Measurements from ENCODE around the gene SF3A2.

The SF3A2 gene

DNA sequence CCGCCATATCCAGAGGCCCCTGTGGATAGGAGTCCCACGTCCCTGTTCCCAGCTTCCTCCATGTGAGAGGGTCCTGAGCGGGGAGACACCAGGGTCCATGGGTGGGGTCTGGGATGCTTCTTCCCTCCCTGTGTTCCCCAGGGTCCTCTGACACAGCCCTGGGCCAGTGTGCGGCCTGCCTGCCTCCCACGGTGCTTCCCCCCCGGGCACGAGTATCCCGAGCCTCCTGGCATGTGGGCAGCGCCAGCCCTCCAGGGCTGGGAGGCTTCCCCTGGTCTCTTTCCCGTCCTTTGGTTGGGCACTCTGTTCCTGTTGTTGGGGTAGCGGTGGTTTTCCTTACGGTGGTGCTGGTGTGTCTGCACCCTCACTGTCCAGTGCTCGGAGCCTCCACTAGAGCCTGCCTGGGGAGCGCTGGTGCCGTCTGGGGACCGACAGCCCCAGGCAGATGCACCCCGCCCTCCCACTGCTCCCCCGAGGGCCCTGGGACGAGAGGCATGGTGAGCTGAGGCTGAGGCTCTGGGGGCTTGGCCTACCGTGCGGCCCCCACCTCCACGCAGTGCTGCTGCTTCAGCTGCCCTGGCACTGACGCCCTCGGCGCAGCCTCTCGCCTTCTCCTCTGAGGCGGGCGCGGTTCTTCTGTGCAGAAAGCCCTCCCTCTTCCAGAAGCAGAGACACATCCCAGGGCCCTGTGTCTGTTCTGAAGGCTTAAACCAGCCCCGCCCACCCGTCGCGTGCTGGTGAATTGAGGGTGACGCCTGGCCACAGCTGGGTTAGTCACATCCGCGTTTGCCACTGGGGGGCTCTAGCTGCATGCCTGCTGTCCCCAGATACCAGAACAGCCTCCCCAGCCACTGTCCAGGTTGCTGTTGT lies 28.4 kb upstream of the SF3A2 start:
- peak; percentile 76 for DNase-seq

DNA sequence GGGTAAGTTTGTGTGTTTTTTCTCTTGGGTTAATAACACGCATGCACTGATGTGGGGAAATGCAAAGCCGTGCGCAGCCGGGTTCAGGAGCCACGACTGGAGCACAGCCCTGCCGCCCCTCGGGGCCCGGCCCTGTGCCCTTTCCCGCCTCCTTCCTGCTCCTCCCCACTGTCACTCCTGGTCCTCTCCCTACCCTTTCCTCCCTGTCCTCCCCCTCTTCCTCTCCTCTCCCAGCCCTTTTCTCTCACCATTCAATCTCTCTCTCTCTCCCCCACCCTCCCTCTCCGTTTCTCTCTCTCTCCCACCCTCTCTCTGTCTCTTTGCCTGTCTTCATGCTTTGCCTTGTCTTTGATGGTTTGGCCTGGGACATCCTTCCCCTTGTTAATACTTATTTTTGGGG lies 27.6 kb upstream of the SF3A2 start:
- DNase-seq = no peak

DNA sequence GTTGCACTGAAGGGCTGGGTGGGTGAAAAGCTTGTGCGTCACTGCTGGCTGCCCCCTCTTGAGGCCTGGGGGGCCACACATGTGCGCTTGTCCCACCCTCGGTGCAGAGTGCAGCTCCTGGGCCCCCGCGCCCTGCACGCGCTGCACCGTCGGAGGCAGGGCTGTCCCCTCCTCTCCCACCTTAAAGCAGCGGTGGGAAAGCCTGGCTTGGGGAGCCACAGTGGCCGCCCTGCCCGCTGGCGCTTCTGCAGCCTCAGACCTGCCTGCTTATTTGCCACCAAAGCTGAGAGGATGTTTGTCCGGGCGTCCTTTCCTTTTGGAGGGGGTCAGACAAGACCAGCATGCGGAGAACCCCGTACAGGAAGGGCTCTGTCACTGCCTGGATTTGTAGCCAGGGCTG lies 27.2 kb upstream of the SF3A2 start:
- no peak for DNase-seq

DNA sequence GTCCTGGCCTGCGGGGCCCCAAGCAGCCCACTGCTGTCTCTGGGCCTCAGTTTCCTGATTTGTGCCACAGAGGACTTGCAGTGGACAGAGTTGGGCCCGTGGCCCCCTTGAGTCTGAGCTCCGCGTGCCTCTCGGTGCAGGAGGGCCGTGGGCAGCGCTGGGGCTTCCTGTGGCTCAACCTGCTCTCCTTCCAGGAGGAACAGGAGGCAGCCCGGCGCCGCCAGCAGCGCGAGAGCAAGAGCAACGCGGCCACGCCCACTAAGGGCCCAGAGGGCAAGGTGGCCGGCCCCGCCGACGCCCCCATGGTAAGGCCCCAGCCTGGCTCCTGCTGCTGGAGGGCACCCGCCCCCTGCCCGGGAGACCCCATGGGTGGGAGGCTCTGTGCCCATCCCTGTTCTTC lies 26.4 kb upstream of the SF3A2 start:
- no peak for DNase-seq

DNA sequence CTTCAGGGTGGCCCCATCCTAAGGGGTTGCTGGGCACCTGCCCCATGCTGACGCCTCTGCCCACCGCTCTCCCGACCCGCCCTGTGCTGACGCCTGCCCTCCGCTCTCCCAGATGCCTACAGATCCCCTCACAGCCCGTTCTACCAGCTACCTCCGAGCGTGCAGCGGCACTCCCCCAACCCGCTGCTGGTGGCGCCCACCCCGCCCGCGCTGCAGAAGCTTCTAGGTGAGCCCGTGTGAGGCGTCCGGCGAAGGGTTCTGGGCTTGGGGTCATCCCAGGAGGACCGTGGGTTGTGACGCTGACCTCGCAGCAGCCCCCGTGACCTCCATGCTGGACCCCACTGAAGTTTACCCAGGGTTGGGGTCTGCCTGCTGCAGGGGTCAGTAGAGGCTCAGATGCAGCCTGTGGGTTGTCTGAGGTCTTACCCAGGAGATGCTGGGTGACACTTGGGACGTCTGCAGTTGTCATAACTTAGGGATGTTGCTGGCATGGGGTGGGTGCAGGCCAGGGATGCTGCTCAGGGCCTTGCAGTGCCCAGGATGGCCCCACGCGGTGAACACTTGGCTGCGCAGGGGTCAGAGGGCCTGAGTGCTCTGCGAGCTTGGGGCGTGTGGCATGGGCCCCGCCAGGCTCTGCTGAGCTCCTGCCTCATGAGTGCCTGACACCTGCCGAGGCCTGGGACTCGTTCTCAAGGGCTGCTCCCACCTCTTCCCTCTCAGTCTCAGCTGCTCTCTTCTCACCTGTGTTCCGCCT lies 25.5 kb upstream of the SF3A2 start:
- DNase-seq = no peak

DNA sequence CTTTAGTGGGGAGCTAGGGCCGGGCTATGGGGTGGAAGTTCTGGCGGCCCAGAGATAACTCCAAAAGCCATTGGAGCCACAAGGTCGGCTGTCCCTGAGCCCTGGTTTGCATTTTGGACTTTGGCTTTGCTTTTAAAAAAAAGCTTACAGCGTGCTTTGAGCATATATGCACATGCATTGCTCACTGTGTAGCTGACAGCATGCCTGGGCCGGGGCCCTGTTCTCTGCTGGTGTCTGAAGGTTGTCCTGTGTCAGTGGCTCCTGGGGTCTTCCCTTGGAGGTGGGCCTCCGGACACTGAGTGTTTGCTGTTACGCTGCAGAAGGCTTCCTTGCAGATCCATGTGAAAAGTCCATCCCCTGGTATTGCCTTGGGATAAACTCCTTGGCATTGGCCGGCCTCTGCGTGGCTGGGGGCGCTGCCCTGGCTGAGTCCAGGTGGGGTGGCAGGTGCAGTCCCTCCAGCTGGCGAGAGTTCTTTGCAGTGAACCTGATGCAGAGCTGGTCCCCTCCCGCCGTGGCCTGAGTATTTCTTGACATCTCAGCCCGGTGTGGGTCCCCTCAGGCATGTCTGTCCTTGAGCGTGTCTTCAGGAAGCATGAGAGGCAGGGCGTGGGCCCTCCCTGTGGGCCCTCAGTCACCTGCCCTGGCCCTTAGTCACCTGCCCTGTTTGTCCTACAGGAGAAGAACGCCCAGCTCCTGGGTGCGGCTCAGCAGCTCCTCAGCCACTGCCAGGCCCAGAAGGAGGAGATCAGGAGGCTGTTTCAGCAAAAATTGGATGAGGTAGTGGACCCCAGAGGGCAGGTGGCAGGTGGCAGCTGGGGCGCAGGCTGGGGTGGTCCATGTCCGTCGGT lies 23.5 kb upstream of the SF3A2 start:
- DNase-seq = no peak

DNA sequence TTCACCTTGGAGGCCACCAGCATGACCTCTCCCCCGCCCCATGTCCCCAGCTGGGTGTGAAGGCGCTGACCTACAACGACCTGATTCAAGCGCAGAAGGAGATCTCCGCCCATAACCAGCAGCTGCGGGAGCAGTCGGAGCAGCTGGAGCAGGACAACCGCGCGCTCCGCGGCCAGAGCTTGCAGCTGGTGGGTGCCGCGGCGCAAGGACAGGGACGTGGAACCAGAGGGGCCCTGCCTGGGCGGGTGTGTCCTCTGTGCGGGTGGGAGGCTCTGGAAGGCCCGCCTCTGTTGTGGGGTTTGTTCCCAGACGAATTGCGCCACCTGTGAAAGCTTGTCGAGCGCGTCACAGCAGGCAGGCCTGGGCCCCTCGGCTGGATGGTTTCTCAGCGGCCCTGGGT lies 22.8 kb upstream of the SF3A2 start:
- no peak for DNase-seq

DNA sequence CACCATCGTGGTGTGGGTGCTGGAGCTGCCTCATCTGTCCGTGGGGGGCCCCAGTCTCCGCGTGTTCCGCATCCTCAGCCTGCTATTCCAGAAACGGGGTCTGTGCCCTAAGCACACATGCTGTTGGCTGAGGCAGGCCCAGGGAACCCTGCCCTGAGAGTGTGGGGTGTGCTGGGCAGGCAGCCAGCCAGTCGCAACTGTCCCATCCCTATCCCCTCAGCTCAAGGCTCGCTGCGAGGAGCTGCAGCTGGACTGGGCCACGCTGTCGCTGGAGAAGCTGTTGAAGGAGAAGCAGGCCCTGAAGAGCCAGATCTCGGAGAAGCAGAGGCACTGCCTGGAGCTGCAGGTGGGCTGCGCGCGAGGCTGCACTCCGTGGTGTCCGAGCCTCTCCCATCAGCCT lies 22.4 kb upstream of the SF3A2 start:
- no peak for DNase-seq

DNA sequence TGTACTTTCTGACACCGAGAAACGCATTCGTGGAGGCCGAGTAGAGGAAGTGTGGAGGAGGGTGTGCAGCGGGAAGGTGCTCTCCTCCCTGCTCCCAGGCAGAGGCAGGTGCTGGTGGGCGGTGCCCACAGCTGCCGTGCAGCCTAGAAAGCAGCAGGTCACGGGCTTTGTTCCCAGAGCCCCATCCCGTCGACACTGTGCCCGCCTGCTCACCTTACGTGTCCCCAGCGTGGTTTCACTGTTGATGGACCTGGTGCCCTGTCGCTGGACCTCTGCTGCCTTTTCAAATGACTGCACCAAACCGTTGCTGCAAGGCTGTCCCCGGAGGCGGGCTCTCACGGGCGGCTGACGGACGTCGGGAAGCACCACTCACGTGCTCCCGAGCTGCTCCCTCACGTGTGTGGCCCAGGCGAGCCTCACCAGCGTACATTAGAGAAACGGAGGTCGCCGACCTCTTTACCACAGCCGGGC lies 21.3 kb upstream of the SF3A2 start:
- no peak for DNase-seq

DNA sequence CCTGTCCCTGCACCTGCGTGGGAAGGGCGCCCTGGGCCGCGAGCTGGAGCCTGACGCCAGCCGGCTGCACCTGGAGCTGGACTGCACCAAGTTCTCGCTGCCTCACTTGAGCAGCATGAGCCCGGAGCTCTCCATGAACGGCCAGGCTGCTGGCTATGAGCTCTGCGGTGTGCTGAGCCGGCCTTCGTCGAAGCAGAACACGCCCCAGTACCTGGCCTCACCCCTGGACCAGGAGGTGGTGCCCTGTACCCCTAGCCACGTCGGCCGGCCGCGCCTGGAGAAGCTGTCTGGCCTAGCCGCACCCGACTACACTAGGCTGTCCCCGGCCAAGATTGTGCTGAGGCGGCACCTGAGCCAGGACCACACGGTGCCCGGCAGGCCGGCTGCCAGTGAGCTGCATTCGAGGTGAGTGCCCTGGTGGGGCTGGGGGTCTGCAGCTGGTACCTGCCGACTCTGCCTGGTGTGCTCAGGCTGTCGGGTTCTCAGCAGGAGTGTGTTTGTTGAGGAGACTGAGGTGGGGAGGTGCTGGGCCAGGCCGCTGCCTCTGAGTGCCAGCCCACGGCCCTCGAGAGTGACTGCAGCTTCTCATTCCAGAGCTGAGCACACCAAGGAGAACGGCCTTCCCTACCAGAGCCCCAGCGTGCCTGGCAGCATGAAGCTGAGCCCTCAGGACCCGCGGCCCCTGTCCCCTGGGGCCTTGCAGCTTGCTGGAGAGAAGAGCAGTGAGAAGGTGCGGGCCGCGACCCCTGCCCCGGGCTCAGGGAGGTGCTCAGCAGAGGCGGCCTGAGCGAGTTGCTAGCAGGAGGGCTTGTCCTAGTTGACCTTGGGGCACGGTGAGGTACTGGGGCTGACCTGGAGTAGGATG lies 20.0 kb upstream of the SF3A2 start:
- DNase-seq = no peak

DNA sequence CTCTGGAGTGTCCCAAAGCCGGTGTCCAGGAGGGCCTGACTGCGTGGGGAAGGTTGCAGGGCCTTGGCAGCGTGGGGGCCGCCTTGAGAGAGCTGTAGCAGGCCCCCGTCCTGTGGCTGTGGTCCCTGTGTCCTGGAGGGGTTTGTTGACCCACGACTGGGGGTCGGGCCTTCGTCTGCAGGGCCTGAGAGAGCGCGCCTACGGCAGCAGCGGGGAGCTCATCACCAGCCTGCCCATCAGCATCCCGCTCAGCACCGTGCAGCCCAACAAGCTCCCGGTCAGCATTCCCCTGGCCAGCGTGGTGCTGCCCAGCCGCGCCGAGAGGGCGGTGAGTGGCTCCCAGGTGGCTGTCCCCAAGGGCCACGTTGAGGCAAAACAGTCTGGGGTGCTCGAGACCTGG lies 19.0 kb upstream of the SF3A2 start:
- no peak for DNase-seq

DNA sequence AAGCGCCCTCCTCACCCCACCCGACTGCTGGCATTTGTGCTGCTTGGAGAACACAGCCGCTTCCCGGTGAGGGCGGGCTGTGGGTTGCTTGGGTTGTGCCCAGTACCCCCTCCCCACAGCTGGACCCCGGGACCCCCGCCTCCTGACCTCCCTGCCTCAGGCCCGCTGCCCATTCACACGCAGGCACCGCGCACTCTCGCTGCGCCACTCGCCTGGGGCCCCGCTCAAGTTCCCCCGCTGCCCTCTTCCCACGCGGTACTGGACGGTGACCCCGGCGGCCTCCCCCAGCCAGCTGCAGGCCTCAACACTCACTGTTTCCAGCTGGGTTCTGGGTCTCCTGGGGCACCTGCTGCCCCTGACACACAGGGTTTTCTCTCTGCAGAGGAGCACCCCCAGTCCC lies 16.9 kb upstream of the SF3A2 start:
- no peak for DNase-seq

DNA sequence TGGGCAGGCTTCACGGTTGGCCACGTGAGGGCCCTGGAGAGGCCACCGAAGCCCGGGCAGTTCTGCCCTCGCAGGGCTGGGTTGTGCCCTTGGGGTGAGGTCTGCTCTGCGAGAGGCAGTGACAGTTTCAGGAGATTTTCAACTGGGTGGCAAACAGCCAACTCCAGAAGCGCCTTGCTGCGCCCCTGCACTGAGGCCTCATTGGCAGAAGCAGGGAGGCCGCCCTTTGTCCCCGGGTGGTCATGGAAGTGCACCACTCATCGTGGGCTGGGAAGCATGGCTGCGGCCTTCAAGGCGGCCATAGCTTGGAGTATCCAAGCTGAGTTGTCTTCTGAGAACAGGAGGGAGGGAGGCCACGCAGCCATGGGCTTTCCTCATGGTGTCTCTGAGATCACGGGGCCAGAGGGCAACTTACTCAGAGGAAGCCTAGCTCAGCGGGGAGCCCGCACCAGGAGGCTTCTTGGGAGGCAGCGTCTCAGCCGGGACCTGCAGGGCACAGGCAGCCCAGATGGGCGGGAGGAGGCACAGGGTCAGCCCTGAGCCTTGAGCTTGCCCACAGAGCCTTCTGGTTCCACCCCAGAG lies 15.3 kb upstream of the SF3A2 start:
- DNase-seq = peak; percentile 83

DNA sequence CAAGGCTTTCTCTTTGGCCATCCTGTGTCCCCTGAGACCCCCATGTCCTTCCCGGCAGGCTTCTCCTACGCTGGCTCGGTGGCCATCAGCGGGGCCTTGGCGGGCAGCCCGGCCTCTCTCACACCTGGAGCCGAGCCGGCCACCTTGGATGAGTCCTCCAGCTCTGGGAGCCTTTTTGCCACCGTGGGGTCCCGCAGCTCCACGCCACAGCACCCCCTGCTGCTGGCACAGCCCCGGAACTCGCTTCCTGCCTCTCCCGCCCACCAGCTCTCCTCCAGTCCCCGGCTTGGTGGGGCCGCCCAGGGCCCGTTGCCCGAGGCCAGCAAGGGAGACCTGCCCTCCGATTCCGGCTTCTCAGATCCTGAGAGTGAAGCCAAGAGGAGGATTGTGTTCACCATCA lies 14.7 kb upstream of the SF3A2 start:
- DNase-seq = no peak

DNA sequence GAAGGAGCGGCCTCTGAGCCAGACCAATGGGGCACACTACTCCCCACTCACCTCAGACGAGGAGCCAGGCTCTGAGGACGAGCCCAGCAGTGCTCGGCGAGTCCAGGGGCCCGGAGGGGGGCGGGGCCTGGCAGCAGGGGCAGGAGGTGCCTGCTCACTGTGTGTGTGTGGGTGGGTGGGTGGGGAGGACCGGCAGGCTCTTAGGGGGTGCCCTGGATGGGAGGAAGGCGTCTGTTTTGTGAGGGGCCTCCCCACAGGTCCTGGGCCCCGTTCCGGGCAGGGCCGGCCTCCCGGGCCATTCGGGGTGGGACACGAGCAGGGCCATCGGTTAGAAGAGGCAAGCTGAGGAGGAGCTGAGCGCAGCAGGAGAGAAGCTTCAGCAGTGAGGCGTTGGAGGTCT lies 13.2 kb upstream of the SF3A2 start:
- DNase-seq = no peak

DNA sequence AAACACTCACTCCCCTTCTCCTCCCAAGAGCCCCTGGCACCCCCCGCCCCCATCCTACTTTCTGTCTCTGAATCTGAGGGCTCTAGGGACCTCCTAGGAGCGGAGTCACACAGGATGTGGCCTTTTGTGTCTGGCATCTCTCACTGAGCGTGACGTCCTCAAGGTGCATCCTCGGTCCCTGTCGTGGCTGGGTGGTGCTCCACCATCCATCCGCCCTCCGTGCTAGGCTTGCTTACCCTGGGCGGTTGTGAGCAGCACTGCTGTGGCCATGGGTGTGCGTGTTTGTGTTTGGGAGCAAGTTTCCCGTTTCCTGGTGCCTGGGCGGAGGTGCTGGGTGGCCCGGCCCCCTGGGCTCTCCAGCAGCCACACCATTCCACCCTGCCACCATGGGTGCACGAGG lies 12.7 kb upstream of the SF3A2 start:
- DNase-seq = no peak

DNA sequence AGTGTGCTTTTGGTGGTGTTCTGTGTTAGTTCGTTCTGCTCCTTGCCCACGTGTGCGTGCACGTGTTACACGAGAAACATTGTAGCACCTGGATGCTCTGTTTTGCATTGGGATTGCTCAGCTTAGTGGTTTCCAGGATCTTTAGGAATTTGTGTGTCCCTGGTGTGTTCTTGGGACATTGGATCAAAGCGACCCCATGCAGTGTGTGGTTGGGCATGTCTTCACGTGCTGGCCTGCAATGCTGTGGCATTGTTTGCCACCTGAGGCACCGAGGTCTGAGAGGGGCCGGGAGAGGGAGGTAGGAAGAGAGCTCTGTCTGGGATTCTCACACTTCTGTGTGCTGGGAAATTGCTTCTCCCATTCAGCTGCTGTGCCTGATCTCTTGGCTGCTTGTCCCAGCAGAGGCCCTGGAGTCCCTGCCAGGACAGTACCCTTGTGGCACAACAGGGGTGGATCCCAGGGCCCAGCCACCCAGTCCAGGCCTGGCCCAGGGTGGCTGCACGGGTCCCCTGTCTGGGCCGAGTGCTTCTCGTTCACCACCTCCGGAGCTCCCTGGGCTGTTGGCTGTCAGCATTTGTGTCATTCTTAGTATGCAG lies 11.8 kb upstream of the SF3A2 start:
- DNase-seq = no peak

DNA sequence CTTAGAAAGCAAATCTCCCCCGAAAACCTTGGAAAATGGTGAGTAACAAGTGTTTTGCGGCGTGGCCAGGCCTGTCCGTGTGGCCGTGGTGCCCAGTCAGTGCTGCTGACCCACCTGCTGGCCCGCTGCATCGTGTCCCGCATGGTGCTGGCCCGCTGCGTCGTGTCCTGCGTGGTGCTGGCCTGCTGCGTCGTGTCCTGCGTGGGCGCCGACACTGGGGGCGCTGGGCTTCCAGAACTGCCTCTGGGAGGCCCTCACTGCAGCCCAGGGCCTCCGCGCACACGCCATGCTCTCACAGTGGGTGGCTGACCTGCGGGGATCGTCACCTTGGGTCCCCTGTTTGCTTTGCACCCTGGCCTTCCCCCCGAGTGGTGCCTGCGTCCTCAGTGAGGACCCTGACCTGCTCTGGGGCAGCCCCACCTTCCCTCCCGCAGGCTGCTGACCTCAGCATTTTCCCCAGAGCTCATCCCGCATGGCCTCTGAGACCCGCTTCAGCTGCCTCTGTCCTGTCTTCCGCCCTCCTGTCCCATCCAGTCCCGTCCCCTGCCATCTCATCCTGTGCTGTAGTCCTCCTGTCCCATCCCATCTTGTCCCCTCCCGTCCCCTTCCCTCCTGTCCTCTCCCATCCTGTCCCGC lies 11.1 kb upstream of the SF3A2 start:
- DNase-seq = no peak

DNA sequence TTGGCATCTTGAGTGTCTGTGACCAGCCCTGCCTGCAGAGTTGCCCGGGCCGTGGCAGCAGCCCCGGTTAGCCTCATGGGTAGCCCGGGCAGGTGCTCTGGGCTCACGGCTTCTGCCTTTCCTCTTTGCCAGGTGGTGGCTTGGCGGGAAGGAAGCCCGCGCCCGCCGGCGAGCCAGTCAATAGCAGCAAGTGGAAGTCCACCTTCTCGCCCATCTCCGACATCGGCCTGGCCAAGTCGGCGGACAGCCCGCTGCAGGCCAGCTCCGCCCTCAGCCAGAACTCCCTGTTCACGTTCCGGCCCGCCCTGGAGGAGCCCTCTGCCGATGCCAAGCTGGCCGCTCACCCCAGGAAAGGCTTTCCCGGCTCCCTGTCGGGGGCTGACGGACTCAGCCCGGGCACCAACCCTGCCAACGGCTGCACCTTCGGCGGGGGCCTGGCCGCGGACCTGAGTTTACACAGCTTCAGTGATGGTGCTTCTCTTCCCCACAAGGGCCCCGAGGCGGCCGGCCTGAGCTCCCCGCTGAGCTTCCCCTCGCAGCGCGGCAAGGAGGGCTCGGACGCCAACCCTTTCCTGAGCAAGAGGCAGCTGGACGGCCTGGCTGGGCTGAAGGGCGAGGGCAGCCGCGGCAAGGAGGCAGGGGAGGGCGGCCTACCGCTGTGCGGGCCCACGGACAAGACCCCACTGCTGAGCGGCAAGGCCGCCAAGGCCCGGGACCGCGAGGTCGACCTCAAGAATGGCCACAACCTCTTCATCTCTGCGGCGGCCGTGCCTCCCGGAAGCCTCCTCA lies 10.4 kb upstream of the SF3A2 start:
- no peak for DNase-seq

DNA sequence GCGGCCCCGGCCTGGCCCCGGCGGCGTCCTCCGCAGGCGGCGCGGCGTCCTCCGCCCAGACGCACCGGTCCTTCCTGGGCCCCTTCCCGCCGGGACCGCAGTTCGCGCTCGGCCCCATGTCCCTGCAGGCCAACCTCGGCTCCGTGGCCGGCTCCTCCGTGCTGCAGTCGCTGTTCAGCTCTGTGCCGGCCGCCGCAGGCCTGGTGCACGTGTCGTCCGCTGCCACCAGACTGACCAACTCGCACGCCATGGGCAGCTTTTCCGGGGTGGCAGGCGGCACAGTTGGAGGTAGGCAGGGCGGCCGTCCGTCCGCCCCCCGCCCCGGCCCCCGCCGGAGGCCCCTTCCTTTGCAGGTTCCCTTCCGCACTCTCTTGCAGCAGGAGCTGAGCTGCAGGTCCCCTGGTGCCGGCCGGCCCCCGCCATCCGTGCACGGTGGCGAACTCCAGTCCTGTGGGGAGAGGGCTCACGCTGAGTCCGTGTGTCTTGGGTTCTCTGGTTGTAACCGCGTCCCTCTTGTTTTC lies 9.7 kb upstream of the SF3A2 start:
- no peak for DNase-seq

Data from T1000 (cell line).